ENCODE results near the gene SLC9A7.

DNA sequence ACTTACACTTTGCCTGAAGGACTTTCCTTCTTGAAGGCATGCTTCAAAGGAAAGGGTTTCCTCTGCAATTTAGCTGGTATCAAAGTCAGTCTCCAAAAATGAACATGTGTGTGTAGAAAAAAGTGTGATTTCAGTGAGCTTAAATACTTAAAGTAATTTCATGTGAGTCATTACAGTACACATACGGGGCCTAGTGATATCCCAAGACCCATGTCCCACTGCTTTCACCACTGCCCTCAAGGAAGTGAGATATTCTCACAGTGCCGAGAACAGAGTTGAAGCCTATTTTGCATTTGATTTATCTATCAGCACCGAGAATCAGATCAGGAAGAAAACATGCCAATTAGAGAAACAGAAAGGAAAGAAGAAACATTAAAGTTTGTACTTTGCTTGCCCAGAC lies 124.3 kb downstream of the SLC9A7 start:
- TF ChIP-seq POLR2A (IDR thresholded peaks at IDR 0.05), result no peak
- TF ChIP-seq, protein P1, sequence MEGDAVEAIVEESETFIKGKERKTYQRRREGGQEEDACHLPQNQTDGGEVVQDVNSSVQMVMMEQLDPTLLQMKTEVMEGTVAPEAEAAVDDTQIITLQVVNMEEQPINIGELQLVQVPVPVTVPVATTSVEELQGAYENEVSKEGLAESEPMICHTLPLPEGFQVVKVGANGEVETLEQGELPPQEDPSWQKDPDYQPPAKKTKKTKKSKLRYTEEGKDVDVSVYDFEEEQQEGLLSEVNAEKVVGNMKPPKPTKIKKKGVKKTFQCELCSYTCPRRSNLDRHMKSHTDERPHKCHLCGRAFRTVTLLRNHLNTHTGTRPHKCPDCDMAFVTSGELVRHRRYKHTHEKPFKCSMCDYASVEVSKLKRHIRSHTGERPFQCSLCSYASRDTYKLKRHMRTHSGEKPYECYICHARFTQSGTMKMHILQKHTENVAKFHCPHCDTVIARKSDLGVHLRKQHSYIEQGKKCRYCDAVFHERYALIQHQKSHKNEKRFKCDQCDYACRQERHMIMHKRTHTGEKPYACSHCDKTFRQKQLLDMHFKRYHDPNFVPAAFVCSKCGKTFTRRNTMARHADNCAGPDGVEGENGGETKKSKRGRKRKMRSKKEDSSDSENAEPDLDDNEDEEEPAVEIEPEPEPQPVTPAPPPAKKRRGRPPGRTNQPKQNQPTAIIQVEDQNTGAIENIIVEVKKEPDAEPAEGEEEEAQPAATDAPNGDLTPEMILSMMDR (IDR thresholded peaks at IDR 0.05), result no peak
